Smooth muscle cell (in vitro differentiated cells): ENCODE measurements around the gene HERC4. TPM values are rescaled to one million over a fixed set of nuclear protein-coding genes. Genes with fewer than 3 reads are reported as not detected.
"Not testable (repeated sequence)": the region's sequence is repeated elsewhere in the genome, so short reads cannot be mapped to it uniquely, and the experiment has no call there.

ENCODE experiments used
- DNase-seq: peaks from one replicate; lab custom pipeline; 2025; ENCODE audit not compliant: unreplicated experiment; lab: John Stamatoyannopoulos, UW
- H2AFZ ChIP-seq: fragments of 200-600 bp; sonication (generic); 2 replicates; pipeline ENCODE4 v1.6.0; 2016; ENCODE audit warnings: antibody characterized with exemption, low read depth, mild to moderate bottlenecking
- H3F3A ChIP-seq: fragments of 200-600 bp; sonication (generic); 2 replicates; pipeline ENCODE4 v1.6.0; 2017; ENCODE audit warnings: antibody characterized with exemption, low read depth
- H3K27ac ChIP-seq: fragments of 200-600 bp; sonication (generic); 2 replicates; pipeline ENCODE4 v1.5.1; 2016; ENCODE audit warnings: low read depth, mild to moderate bottlenecking
- H3K27me3 ChIP-seq: fragments of 200-600 bp; sonication (generic); 2 replicates; pipeline ENCODE4 v1.6.1; 2016; ENCODE audit warnings: low read depth, mild to moderate bottlenecking
- H3K36me3 ChIP-seq: fragments of 200-600 bp; sonication (generic); 2 replicates; pipeline ENCODE4 v1.5.1; 2016; ENCODE audit warnings: low read depth
- H3K4me1 ChIP-seq: fragments of 200-600 bp; sonication (generic); 2 replicates; pipeline ENCODE4 v1.5.1; 2016; ENCODE audit warnings: low read depth
- H3K4me2 ChIP-seq: fragments of 200-600 bp; sonication (generic); 2 replicates; pipeline ENCODE4 v1.6.0; 2016; ENCODE audit warnings: mild to moderate bottlenecking
- H3K4me3 ChIP-seq: fragments of 200-600 bp; sonication (generic); 2 replicates; pipeline ENCODE4 v1.5.1; 2016; ENCODE audit warnings: mild to moderate bottlenecking
- H3K79me2 ChIP-seq: fragments of 200-600 bp; sonication (generic); 2 replicates; pipeline ENCODE4 v1.6.0; 2016; ENCODE audit warnings: low read depth, mild to moderate bottlenecking
- H3K9ac ChIP-seq: fragments of 200-600 bp; sonication (generic); 2 replicates; pipeline ENCODE4 v1.6.0; 2016; ENCODE audit warnings: low read depth
- H3K9me3 ChIP-seq: fragments of 200-600 bp; sonication (generic); replicated peaks from 2 replicates; pipeline ENCODE4 v1.5.1; 2016; ENCODE audit warnings: low read depth
- H4K20me1 ChIP-seq: fragments of 200-600 bp; sonication (generic); 2 replicates; pipeline ENCODE4 v1.6.0; 2016; ENCODE audit warnings: low read depth
- CTCF ChIP-seq: fragments of 200-600 bp; sonication (generic); IDR thresholded peaks from 2 replicates; pipeline ENCODE4 v1.5.1; 2017; ENCODE audit warnings: borderline replicate concordance, mild to moderate bottlenecking, antibody characterized with exemption; ENCODE audit not compliant: insufficient read depth, poor library complexity, severe bottlenecking
- WGBS: methylation state at CpG from one replicate; pipeline ENCODE4 v1.1.7; 2016; ENCODE audit warnings: low lambda C conversion rate; 5-methylcytosine and 5-hydroxymethylcytosine counted together
- polyA plus RNA-seq: library from polyadenylated mRNA; unstranded; fragments of >200 nt; fragmentation: Nextera tagmentation; extraction: Ambion mirVana; gene quantifications from 2 replicates; pipeline ENCODE4 v1.2.1, GENCODE V29; 2016
- total RNA-seq: library from RNA; depleted of rRNA; stranded (reverse); fragments of >200 nt; gene quantifications from 2 replicates; pipeline ENCODE4 v1.2.3, GENCODE V29; 2014

HERC4 gene
- total and polyA plus RNA-seq, 2 experiments from 2014 or later: 19.5 to 41.2 TPM

- Histone ChIP-seq H3K27me3 (no peaks in the 10 kb centered on the region), H3K79me2 (no peaks in the 10 kb centered on the region), H2AFZ (no peak overlapping the region), H3K9me3 (peaks cover 3% of the 10 kb centered on the region), H3K27ac (no peak overlapping the region), H3K36me3 (peaks cover 35% of the 10 kb centered on the region), H3K4me2 (no peak overlapping the region), H3K9ac (no peak overlapping the region), H3K4me1 (no peaks in the 10 kb centered on the region), H3K4me3 (no peak overlapping the region), H4K20me1 (no peaks in the 10 kb centered on the region), H3F3A (no peaks in the 10 kb centered on the region)
- TF ChIP-seq CTCF: no peak
- WGBS: 100% methylated on average over 1 of the region's 1 CpG
- no peak for DNase-seq
These were observed 51.8 kb downstream of the HERC4 start for GRCh38 chr10:68023292-68023691.

- DNase-seq, H4K20me1 ChIP-seq, H3K27ac ChIP-seq, H3K4me1 ChIP-seq, H3K4me3 ChIP-seq, H3K4me2 ChIP-seq, H3K79me2 ChIP-seq, H3K9me3 ChIP-seq, H3K27me3 ChIP-seq, H3K9ac ChIP-seq, H3F3A ChIP-seq, H2AFZ ChIP-seq: not testable (repeated sequence)
- peaks cover 35% of the 10 kb centered on the region for H3K36me3 ChIP-seq
- 96% methylated on average over 4 of the region's 4 CpGs for WGBS
These were observed 52.8 kb downstream of the HERC4 start for GRCh38 chr10:68022324-68022723.

- H3K4me1 ChIP-seq, H2AFZ ChIP-seq, H3K27ac ChIP-seq, H3K27me3 ChIP-seq, H3K79me2 ChIP-seq, H3K9me3 ChIP-seq, H3K4me3 ChIP-seq, H3K36me3 ChIP-seq, H3K4me2 ChIP-seq, H3K9ac ChIP-seq, DNase-seq, H4K20me1 ChIP-seq, H3F3A ChIP-seq: not testable (repeated sequence)
- WGBS: 94% methylated on average over 4 of the region's 4 CpGs
These were observed 58.6 kb downstream of the HERC4 start for GRCh38 chr10:68016519-68016918.

- Histone ChIP-seq H3K27ac (no peak overlapping the region), H4K20me1 (no peaks in the 10 kb centered on the region), H2AFZ (no peak overlapping the region), H3K36me3 (no peaks in the 10 kb centered on the region), H3K9me3 (no peaks in the 10 kb centered on the region), H3K79me2 (no peaks in the 10 kb centered on the region), H3K4me2 (no peak overlapping the region), H3K4me3 (no peak overlapping the region), H3K9ac (no peak overlapping the region), H3F3A (no peaks in the 10 kb centered on the region), H3K27me3 (no peaks in the 10 kb centered on the region), H3K4me1 (no peaks in the 10 kb centered on the region)
- DNase-seq: no peak
- 96% methylated on average over 11 of the region's 11 CpGs for WGBS
- no peak for TF ChIP-seq CTCF
These were observed 64.6 kb downstream of the HERC4 start for GRCh38 chr10:68010426-68010940.

GRCh38 chr10:68007356-68007755, 67.7 kb downstream of the HERC4 start:
- no peak for TF ChIP-seq CTCF
- H3K79me2 ChIP-seq: no peaks in the 10 kb centered on the region
- no peak overlapping the region for H3K27ac ChIP-seq
- DNase-seq: no peak
- H3K9ac ChIP-seq: no peak overlapping the region
- no peak overlapping the region for H2AFZ ChIP-seq
- 90% methylated on average over 3 of the region's 3 CpGs for WGBS
- H3K27me3 ChIP-seq: no peaks in the 10 kb centered on the region
- no peaks in the 10 kb centered on the region for H4K20me1 ChIP-seq
- H3F3A ChIP-seq: no peaks in the 10 kb centered on the region
- H3K36me3 ChIP-seq: peaks cover 4% of the 10 kb centered on the region
- no peak overlapping the region for H3K4me3 ChIP-seq
- no peaks in the 10 kb centered on the region for H3K9me3 ChIP-seq
- no peak overlapping the region for H3K4me2 ChIP-seq
- H3K4me1 ChIP-seq: no peaks in the 10 kb centered on the region
